Peyer's patch (tissue), 4 donors: ENCODE results near the gene KCNK4. TPM values are rescaled to one million over a fixed set of nuclear protein-coding genes. Genes with fewer than 3 reads are reported as not detected.

Source experiments
- DNase-seq, 3 donors: peaks; one replicate each; pipeline ENCODE4 v3.0.0-alpha.2; 2017 to 2019
- H3K27ac ChIP-seq, 4 donors: fragments of 200-600 bp; sonication (generic); one replicate each; pipeline ENCODE4 v1.5.1; 2016 to 2019
- H3K27me3 ChIP-seq, 2 donors: fragments of 200-600 bp; sonication (generic); one replicate each; pipeline ENCODE4 v1.5.1; 2019
- H3K36me3 ChIP-seq, 3 donors: fragments of 200-600 bp; sonication (generic); one replicate each; pipeline ENCODE4 v1.5.1; 2016 to 2019
- H3K4me1 ChIP-seq, 4 donors: fragments of 200-600 bp; sonication (generic); one replicate each; pipeline ENCODE4 v1.5.1; 2016 to 2019
- H3K4me3 ChIP-seq, 4 donors: fragments of 200-600 bp; sonication (generic); 1 replicate in 3 of 4; 2 replicates in 1 of 4; pipeline ENCODE4 v1.5.1; 2016 to 2019; ENCODE audit warnings: mild to moderate bottlenecking in 1 of 4
- H3K9me3 ChIP-seq, 4 donors: fragments of 200-600 bp; sonication (generic); one replicate each; pipeline ENCODE4 v1.5.1; 2016 to 2019; ENCODE audit warnings: mild to moderate bottlenecking in 1 of 4
- POLR2A ChIP-seq, 2 donors: fragments of 450-650 bp; IDR thresholded peaks; one replicate each; pipeline ENCODE4 v1.5.1; 2017; ENCODE audit warnings: antibody characterized with exemption in 2 of 2, mild to moderate bottlenecking in 2 of 2, moderate library complexity in 2 of 2
- total RNA-seq, 4 donors: library from RNA; depleted of rRNA; stranded (reverse); fragments of >200 nt; gene quantifications; one replicate each; pipeline ENCODE4 v1.1.0, GENCODE V29; 2016
- TF ChIP-seq, protein P1 (sequence below), 6 experiments: fragments of 450-650 bp in 4 of 6; fragments of 200-600 bp in 2 of 6; sonication (generic) in 1 of 6; IDR thresholded peaks; one replicate each; pipeline ENCODE4 v1.5.1; 2017 to 2019; ENCODE audit warnings: antibody characterized with exemption in 6 of 6, mild to moderate bottlenecking in 3 of 6, moderate library complexity in 1 of 6

The KCNK4 gene
- total RNA-seq, 4 donors from 2014 or later: not detected

DNA sequence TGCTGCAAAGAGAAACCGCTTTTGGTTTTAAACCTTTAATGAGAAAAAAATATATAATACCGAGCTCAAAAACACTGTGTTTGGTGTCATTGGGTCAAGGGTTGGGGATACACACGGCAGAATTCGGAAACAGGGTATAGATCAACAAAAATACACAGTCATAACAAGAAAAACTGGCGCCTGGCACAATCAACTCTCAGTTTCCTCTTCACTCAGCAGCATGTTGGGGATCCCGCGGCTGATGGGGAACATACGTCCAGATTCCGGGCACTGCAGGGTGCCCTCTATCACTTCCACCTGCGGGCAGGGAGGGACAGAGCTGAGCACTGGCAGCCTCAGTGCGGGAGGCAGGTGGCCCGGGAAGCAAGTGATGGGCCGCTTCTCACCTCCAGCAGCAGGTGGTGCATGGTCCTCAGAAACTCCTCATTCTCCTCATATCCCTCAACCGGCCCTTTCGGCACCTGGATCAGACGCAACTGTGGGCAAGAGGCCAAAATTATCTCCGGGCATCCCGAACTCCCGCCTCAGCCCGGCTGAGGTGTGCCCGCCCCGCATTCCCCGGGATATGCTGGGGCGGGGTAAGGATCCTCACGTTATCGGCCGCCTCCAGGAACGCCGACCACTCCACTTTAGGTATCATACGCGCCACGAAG is 25.7 kb downstream of the KCNK4 start:
- Histone ChIP-seq H3K27me3 (no peaks in the 10 kb centered on the region), H3K36me3 (peaks cover 0 to 44% (median 0%) of the 10 kb centered on the region in 3 donors), H3K27ac (peak overlapping the region; percentile 94 to 99 (median 96)), H3K4me3 (peak overlapping the region; percentile 60 to 88 (median 74)), H3K4me1 (peaks cover 0 to 77% (median 4%) of the 10 kb centered on the region in 4 donors), H3K9me3 (no peaks in the 10 kb centered on the region)
- DNase-seq: peak in 2 of 3 donors; percentile 50 to 77
- TF ChIP-seq, protein P1, sequence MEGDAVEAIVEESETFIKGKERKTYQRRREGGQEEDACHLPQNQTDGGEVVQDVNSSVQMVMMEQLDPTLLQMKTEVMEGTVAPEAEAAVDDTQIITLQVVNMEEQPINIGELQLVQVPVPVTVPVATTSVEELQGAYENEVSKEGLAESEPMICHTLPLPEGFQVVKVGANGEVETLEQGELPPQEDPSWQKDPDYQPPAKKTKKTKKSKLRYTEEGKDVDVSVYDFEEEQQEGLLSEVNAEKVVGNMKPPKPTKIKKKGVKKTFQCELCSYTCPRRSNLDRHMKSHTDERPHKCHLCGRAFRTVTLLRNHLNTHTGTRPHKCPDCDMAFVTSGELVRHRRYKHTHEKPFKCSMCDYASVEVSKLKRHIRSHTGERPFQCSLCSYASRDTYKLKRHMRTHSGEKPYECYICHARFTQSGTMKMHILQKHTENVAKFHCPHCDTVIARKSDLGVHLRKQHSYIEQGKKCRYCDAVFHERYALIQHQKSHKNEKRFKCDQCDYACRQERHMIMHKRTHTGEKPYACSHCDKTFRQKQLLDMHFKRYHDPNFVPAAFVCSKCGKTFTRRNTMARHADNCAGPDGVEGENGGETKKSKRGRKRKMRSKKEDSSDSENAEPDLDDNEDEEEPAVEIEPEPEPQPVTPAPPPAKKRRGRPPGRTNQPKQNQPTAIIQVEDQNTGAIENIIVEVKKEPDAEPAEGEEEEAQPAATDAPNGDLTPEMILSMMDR (IDR thresholded peaks at IDR 0.05): peak in 4 of 6 experiments; percentile 18 to 38 (median 28)
- TF ChIP-seq POLR2A (IDR thresholded peaks at IDR 0.05): no peak

DNA sequence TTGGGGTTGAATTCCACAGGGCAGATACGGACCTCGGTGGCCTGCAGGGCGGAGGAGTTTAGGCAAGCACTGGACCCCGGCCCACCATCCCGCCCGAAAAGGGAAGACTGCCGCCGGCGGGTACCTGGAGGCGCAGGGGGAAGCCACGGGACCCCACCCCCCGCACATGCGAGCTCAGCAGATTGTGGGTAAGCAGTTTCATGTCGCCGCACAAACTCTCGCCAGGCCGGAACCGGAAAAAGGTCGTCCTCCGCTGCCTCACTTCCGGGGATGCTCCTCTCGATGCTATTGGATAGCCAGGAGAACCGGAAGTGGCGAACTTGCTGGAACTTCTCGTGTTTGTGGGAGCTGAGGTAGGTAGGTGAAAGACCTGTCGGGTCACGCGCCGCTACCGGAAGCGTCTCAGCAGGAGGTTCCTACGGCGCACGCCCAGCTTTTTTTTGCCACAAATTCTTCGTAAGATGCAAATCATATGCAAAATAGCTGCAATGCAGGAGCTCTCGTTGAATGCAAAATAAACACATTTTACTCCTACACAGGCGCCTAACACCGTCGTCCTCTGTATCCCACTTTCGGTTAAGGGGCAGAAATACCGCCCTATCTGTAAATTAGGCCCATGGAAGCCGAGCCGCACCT is 26.3 kb downstream of the KCNK4 start, which contains the start of gene TRMT112:
TRMT112 (minus strand) TSS at position 235 of the 636 bp plus-strand sequence; CDS start at position 202, 33 bp downstream.
- TF ChIP-seq, protein P1 (IDR thresholded peaks at IDR 0.05): no peak
- TF ChIP-seq POLR2A (IDR thresholded peaks at IDR 0.05): peak; percentile 65 to 70
- peak; percentile 94 to 99 (median 99) for DNase-seq
- Histone ChIP-seq H3K9me3 (no peaks in the 10 kb centered on the region), H3K36me3 (peaks cover 0 to 42% (median 0%) of the 10 kb centered on the region in 3 donors), H3K4me3 (peak within 1 kb of the TSS; percentile 60 to 88 (median 74)), H3K27ac (peak within 1 kb of the TSS; percentile 94 to 99 (median 96)), H3K27me3 (no peaks in the 10 kb centered on the region), H3K4me1 (peaks cover 0 to 78% (median 4%) of the 10 kb centered on the region in 4 donors)

DNA sequence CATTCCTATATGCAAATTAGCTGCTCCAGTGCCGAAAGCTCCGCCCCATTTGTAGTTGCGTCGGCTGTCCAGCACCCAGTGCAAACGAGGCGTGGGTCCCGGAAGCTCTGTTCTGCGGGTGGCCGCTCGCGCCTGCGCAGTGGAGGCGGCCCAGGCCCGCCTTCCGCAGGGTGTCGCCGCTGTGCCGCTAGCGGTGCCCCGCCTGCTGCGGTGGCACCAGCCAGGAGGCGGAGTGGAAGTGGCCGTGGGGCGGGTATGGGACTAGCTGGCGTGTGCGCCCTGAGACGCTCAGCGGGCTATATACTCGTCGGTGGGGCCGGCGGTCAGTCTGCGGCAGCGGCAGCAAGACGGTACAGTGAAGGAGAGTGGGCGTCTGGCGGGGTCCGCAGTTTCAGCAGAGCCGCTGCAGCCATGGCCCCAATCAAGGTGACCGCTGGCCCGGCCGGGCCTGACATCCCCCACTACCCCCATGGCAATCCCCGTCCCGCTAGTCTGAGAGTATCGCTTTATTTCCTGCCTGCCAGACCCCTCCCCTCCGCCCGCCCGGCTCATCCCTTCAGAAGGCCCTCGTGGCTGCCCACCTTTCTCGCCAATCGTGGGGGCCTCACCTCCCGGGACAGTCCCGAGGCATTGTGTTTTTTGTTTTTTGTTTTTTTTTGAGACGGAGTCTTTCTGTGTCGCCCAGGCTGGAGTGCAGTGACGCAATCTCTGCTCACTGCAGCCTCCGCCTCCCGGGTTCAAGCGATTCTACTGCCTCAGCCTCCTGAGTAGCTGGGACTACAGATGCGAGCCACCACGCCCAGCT is 27.1 kb downstream of the KCNK4 start, which contains the start of gene PRDX5:
PRDX5 (plus strand) TSS at position 161 of the 805 bp plus-strand sequence; CDS start at position 256, 95 bp downstream.
- H3K27me3 ChIP-seq: no peaks in the 10 kb centered on the region
- peak within 1 kb of the TSS; percentile 94 to 99 (median 96) for H3K27ac ChIP-seq
- H3K4me3 ChIP-seq: peak within 1 kb of the TSS; percentile 60 to 88 (median 74)
- no peaks in the 10 kb centered on the region for H3K9me3 ChIP-seq
- peaks cover 0 to 73% (median 4%) of the 10 kb centered on the region in 4 donors for H3K4me1 ChIP-seq
- peaks cover 0 to 41% (median 0%) of the 10 kb centered on the region in 3 donors for H3K36me3 ChIP-seq
- peak; percentile 91 to 98 (median 97) for DNase-seq
- TF ChIP-seq, protein P1 (IDR thresholded peaks at IDR 0.05): peak; percentile 43 to 89 (median 67)
- TF ChIP-seq POLR2A (IDR thresholded peaks at IDR 0.05): peak; percentile 90 to 93

DNA sequence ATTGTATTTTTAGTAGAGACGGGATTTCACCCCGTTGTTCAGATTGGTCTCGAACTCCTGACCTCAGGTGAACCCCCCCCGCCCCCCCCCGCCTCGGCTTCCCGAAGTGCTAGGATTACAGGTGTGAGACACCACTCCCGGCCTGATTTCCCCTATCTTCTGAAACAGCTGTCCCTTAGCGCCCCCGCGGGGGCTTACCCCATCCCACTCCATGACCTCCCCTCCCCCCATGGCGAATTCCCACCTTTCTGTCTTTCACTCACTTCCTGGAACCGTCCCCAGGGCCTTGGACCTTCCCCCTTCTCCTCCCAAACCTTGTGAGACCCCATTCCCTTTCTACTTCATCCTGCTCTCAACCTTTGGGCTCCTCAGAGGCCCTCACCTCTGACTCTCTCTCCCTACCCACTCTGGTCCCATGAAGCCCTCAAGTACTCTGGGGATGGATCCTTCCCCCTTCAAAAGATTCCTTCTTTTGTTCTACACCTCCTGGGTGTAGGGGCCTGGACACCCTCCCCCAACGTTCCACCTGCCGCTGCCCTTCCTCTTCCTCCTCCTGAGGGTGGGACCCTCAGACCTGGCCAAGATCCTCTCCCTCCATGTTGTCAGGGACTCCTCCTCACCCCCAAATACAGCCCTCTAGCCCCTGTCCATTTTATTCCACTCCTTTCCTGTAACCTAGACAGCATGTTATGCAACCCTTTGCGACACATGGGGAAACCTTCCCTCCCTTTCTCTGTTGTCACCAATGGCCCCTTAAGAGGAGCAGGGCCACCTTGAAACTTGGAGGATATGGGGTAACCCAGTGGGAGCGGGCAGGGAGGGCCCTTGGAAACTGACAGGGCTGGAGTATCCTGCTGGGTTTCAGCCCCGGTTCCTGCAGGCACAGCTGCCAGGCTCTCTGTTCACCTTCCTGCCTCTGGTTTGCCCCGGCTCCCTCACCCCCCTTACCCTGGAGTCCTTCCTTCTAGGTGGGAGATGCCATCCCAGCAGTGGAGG is 28.0 kb downstream of the KCNK4 start:
- Histone ChIP-seq H3K27me3 (no peaks in the 10 kb centered on the region), H3K27ac (peak overlapping the region; percentile 94 to 99 (median 96)), H3K4me3 (peak overlapping the region; percentile 60 to 88 (median 74)), H3K36me3 (peaks cover 0 to 32% (median 0%) of the 10 kb centered on the region in 3 donors), H3K9me3 (no peaks in the 10 kb centered on the region), H3K4me1 (peaks cover 0 to 64% (median 4%) of the 10 kb centered on the region in 4 donors)
- TF ChIP-seq, protein P1 (IDR thresholded peaks at IDR 0.05): no peak
- TF ChIP-seq POLR2A (IDR thresholded peaks at IDR 0.05): no peak
- DNase-seq: peak in 2 of 3 donors; percentile 50 to 57
